HG03025 (cell line): ENCODE data around the gene ANO1.

Experiments
- ATAC-seq: cut with Tn5 transposase; IDR thresholded peaks from one replicate; pipeline ENCODE4 v1.9.1; 2021; ENCODE audit warnings: mild to moderate bottlenecking, moderate library complexity; ENCODE audit not compliant: unreplicated experiment, low FRiP score

Gene ANO1

DNA sequence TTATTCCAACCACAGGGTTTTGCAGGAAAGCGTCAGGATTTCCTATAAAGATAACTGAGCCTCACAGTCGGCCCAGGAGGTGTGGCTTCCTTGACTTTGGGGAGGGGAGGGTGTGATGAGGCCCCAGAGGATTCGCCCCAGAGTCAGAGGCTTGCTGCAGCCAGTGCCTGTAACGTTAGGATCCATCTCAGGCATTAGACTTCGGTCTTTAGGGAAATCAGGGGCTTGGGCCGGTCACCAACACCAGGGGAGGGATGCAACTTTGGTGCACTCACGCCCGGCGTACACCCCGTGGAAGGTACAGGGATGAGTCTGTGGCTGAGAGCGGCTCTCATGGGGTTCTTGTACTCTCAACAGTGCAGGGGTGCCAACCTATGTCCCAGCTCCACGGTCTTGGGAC, 5.7 kb upstream of the ANO1 start:
- no peak for ATAC-seq

- no peak for ATAC-seq
Observed at GRCh38 chr11:70072861-70073755, 5.0 kb upstream of the ANO1 start.

DNA sequence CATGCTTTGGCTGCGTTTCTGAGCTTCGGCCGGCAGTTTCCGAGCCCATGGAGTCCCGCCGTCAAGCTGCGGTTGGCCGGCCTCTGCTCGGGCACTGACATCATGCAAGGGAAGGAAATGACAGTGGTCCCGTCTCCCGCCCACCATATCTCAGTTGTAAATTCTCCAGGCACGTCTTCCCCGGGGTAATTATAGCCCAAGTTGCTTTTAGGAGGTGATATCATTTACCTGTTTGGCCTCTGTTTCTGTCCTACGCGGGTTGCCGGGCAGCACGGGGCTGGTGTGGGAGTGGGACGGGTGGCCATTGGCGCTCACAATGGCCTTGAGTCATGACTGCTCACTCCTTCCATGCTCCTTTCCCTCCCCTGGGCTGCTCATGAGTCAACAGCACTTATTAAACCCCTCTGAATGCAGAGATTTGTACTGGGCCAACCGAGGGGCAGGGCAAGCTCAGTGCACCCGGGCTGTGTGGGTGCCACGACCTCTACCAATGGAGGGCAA, 4.2 kb upstream of the ANO1 start:
- no peak for ATAC-seq

GRCh38 chr11:70074746-70075145, 3.4 kb upstream of the ANO1 start:
- no peak for ATAC-seq

- no peak for ATAC-seq
Observed at GRCh38 chr11:70075836-70076235, 2.3 kb upstream of the ANO1 start.

GRCh38 chr11:70076461-70076931, 1.6 kb upstream of the ANO1 start:
- ATAC-seq: no peak

DNA sequence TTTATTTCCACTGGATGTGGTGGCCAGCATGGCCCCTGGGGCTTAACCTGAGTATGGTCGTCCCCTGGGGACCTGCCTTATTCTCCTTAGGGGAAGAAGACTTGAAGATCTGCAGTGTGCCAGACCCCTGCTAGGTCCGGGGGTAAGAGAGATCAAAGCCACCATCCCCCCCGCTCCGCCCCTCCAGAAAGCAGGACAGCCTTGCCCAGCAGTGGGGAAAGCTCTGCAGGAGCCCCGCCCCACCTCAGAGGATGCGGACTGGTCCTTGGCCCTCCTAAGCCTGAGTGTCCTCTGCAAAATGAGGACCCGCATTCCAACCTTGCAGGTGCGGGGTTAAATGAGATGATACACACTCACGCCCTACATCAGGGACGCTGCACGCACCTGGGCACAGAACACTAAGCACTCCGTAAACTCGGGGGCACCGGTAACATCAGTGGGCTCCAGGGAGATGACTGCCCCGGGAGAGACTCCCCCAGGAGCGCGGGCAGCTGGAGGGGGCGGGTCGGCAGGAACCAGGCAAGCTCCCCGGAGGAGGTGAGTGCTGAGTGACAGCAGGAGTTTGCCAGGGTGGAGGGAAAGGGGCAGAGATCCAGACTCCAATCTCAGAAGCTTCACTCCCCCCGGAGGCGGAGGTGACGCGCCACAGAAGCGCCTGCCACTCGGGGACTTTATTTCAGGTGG, 564 bp upstream of the ANO1 start:
- no peak for ATAC-seq

DNA sequence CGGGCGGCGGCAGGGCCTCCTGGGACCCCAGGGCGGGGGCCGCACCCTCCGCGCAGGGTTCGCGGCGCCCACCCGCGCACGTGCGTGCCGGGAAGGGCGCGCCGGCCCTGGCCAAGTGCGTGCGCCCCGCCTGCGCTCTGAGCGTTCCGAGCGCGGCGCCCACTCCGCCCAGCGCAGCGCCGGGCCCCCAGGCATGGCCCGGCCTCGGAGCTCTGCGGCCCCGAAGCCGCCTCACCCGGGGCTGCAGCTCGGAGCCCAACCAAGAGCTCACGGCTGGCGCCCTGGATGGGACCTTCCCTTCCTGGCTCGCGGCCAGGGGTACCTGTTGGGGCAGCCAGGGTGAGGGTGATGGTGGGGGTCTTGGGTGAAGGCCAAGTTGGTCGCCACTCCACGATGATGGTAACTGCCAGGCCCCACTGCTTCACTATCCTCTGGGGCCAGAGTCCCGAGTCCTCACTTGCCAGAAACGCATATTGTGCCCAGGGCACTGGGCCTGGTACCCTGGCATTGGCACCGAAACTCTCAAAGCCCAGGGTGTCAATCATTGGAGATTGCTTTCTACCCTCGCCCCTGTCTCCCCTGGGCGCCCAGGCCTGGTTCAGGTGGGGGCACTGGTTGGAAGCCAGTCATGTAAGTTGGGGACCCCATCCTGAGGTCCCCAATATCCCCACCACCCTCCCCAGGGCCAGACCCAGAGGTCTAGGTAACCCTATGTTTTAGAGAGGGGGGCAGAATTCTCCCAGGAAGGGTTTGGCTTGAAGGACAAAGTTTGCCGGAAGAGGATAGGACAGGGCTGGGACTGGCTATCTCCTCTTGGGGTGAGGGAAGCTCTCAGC, 882 bp downstream of the ANO1 start:
- no peak for ATAC-seq

- ATAC-seq: no peak
Observed at GRCh38 chr11:70079691-70080090, 1.6 kb downstream of the ANO1 start.

DNA sequence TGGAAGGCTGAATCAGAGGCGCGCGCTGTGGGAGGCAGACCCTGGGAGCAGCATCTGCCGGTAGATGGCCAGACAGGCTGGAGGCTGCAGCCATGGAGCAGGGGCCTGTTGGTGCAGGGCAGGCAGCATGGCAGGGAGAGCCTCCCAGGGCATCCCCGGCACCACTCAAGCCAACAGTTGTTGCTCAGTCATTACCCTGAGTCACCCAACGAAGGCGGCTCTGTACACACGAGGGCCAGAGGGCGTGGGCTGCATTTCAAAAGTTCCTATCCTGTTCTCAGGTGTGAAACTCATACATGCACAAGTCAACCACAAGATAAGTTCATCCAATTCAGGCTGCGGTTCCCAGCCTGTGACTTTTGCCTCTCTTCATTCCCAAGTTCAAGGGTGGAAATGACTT, 2.6 kb downstream of the ANO1 start:
- ATAC-seq: no peak

DNA sequence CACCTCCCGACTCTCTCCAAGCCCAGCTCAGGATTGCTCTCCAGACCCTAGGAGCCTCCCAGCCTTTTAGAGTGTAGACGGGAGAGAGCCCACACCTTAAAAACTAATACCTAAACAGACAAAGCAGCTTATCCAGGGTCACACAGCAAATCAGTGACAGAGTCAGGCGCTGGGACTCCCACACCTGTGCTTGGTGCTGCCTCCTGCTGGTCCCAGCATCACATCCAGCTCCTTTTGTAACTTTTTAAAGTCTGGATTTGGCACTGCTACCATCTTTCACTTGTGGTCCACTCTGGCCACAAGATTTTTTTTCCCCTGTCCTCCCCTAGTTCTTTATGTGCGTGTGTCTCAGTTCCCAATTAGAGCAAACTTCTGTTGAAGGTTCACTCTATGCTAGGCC, 4.7 kb downstream of the ANO1 start:
- ATAC-seq: no peak

- no peak for ATAC-seq
Observed at GRCh38 chr11:70084046-70084984, 6.2 kb downstream of the ANO1 start.

- ATAC-seq: no peak
Observed at GRCh38 chr11:70085815-70086769, 8.0 kb downstream of the ANO1 start.

GRCh38 chr11:70087446-70088167, 9.5 kb downstream of the ANO1 start:
- ATAC-seq: no peak

- no peak for ATAC-seq
Observed at GRCh38 chr11:70088735-70089250, 10.7 kb downstream of the ANO1 start.

- no peak for ATAC-seq
Observed at GRCh38 chr11:70089631-70090030, 11.5 kb downstream of the ANO1 start.

- ATAC-seq: no peak
Observed at GRCh38 chr11:70090961-70091381, 12.9 kb downstream of the ANO1 start.

GRCh38 chr11:70091638-70092037, 13.5 kb downstream of the ANO1 start:
- ATAC-seq: no peak
